Neural progenitor cell (in vitro differentiated cells): Measurements from ENCODE around the gene MPV17L. TPM values are rescaled to one million over a fixed set of nuclear protein-coding genes. Genes with fewer than 3 reads are reported as not detected.

Experiments
- DNase-seq: peaks from one replicate; pipeline ENCODE4 v3.0.0-alpha.2; 2016; ENCODE audit warnings: low spot score
- H2AFZ ChIP-seq: fragments of 200-600 bp; sonication (generic); replicated peaks from 2 replicates; pipeline ENCODE4 v1.6.1; 2016; ENCODE audit warnings: antibody characterized with exemption
- H3F3A ChIP-seq: fragments of 200-600 bp; sonication (generic); 2 replicates; pipeline ENCODE4 v1.6.1; 2016; ENCODE audit warnings: antibody characterized with exemption, low read depth
- H3K27ac ChIP-seq: fragments of 200-600 bp; sonication (generic); 2 replicates; pipeline ENCODE4 v1.5.1; 2016; ENCODE audit warnings: mild to moderate bottlenecking
- H3K27me3 ChIP-seq: fragments of 200-600 bp; sonication (generic); 2 replicates; pipeline ENCODE4 v1.6.1; 2016; ENCODE audit warnings: mild to moderate bottlenecking, moderate library complexity
- H3K36me3 ChIP-seq: fragments of 200-600 bp; sonication (generic); 2 replicates; pipeline ENCODE4 v1.5.1; 2016
- H3K4me1 ChIP-seq: fragments of 200-600 bp; sonication (generic); 2 replicates; pipeline ENCODE4 v1.6.1; 2016; ENCODE audit warnings: mixed run types
- H3K4me2 ChIP-seq: fragments of 200-600 bp; sonication (generic); 2 replicates; pipeline ENCODE4 v1.6.1; 2016
- H3K4me3 ChIP-seq: fragments of 200-600 bp; sonication (generic); 2 replicates; pipeline ENCODE4 v1.5.1; 2016
- H3K79me2 ChIP-seq: fragments of 200-600 bp; sonication (generic); 2 replicates; pipeline ENCODE4 v1.6.1; 2016; ENCODE audit warnings: low read depth
- H3K9ac ChIP-seq: fragments of 200-600 bp; sonication (generic); 2 replicates; pipeline ENCODE4 v1.6.1; 2016
- H3K9me3 ChIP-seq: fragments of 200-600 bp; sonication (generic); 2 replicates; pipeline ENCODE4 v1.5.1; 2016; ENCODE audit warnings: low read depth
- H4K20me1 ChIP-seq: fragments of 200-600 bp; sonication (generic); 2 replicates; pipeline ENCODE4 v1.6.1; 2016; ENCODE audit warnings: low read depth
- H3K27ac Mint-ChIP-seq: 3 replicates; pipeline ENCODE4 v1.8.0; 2021; ENCODE audit warnings: mixed read lengths
- H3K27me3 Mint-ChIP-seq: 2 replicates; pipeline ENCODE4 v1.8.0; 2022; ENCODE audit warnings: low read depth, mild to moderate bottlenecking, inconsistent platforms, moderate library complexity, mixed read lengths; ENCODE audit not compliant: insufficient read depth
- H3K36me3 Mint-ChIP-seq: 3 replicates; pipeline ENCODE4 v1.8.0; 2021; ENCODE audit warnings: mixed read lengths
- H3K4me1 Mint-ChIP-seq: 3 replicates; pipeline ENCODE4 v1.8.0; 2021; ENCODE audit warnings: mixed read lengths
- H3K4me3 Mint-ChIP-seq: 3 replicates; pipeline ENCODE4 v1.8.0; 2021; ENCODE audit warnings: mild to moderate bottlenecking, moderate library complexity, mixed read lengths
- H3K9me3 Mint-ChIP-seq: 3 replicates; pipeline ENCODE4 v1.8.0; 2020; ENCODE audit warnings: mixed read lengths
- CTCF ChIP-seq: fragments of 200-600 bp; sonication (generic); IDR thresholded peaks from 2 replicates; pipeline ENCODE4 v1.5.1; 2017; ENCODE audit warnings: antibody characterized with exemption, mild to moderate bottlenecking
- EZH2 ChIP-seq: fragments of 200-600 bp; sonication (generic); IDR thresholded peaks from 2 replicates; pipeline ENCODE4 v1.6.1; 2017; ENCODE audit warnings: antibody characterized with exemption, mild to moderate bottlenecking, moderate library complexity
- EZH2phosphoT487 ChIP-seq: fragments of 200-600 bp; sonication (generic); IDR thresholded peaks from 2 replicates; pipeline ENCODE4 v1.6.1; 2017; ENCODE audit warnings: antibody characterized with exemption
- total RNA-seq: library from RNA; depleted of rRNA; stranded (reverse); fragments of >200 nt; gene quantifications from 2 replicates; pipeline ENCODE4 v1.2.3, GENCODE V29; 2015; ENCODE audit warnings: low replicate concordance

Gene MPV17L
- total RNA-seq, 1 donor from 2014 or later: 0.30 TPM

- Histone ChIP-seq H3K4me1 (no peaks in the 10 kb centered on the region), H3K79me2 (peaks cover 51% of the 10 kb centered on the region), H3K27ac (no peak overlapping the region), H3K9ac (peak overlapping the region; percentile 22), H3K27me3 (peaks cover 15% of the 10 kb centered on the region), H3K9me3 (no peaks in the 10 kb centered on the region), H4K20me1 (peaks cover 35% of the 10 kb centered on the region), H3F3A (peaks cover 17% of the 10 kb centered on the region), H2AFZ (peak overlapping the region; percentile 85), H3K36me3 (no peaks in the 10 kb centered on the region), H3K4me3 (peak overlapping the region; percentile 76), H3K4me2 (peak overlapping the region; percentile 86)
- H3K4me1 Mint-ChIP-seq: peaks cover 15% of the 10 kb centered on the region
- H3K9me3 Mint-ChIP-seq: no peaks in the 10 kb centered on the region
- H3K36me3 Mint-ChIP-seq: no peaks in the 10 kb centered on the region
- peak overlapping the region; percentile 91 for H3K4me3 Mint-ChIP-seq
- H3K27me3 Mint-ChIP-seq: peaks cover 7% of the 10 kb centered on the region
- no peak overlapping the region for H3K27ac Mint-ChIP-seq
- no peak for TF ChIP-seq CTCF
- TF ChIP-seq EZH2phosphoT487: no peak
- DNase-seq: peak; percentile 35
Measured at GRCh38 chr16:15435216-15435864, 39.8 kb downstream of the MPV17L start.

GRCh38 chr16:15439102-15439501 is 43.5 kb downstream of the MPV17L start:
- peaks cover 16% of the 10 kb centered on the region for H3F3A ChIP-seq
- TF ChIP-seq EZH2phosphoT487: no peak
- no peak for TF ChIP-seq EZH2
- TF ChIP-seq CTCF: no peak
- Mint-ChIP-seq H3K4me1 (peaks cover 12% of the 10 kb centered on the region), H3K9me3 (no peaks in the 10 kb centered on the region), H3K36me3 (no peaks in the 10 kb centered on the region), H3K27me3 (peaks cover 7% of the 10 kb centered on the region), H3K27ac (no peak overlapping the region), H3K4me3 (no peak overlapping the region)
- H2AFZ ChIP-seq: no peak overlapping the region
- no peak overlapping the region for H3K4me2 ChIP-seq
- no peaks in the 10 kb centered on the region for H3K36me3 ChIP-seq
- H3K27me3 ChIP-seq: peaks cover 15% of the 10 kb centered on the region
- no peaks in the 10 kb centered on the region for H3K9me3 ChIP-seq
- H3K4me3 ChIP-seq: no peak overlapping the region
- no peaks in the 10 kb centered on the region for H3K4me1 ChIP-seq
- peaks cover 64% of the 10 kb centered on the region for H3K79me2 ChIP-seq
- H3K27ac ChIP-seq: no peak overlapping the region
- no peak overlapping the region for H3K9ac ChIP-seq
- DNase-seq: no peak
- peaks cover 49% of the 10 kb centered on the region for H4K20me1 ChIP-seq

DNA sequence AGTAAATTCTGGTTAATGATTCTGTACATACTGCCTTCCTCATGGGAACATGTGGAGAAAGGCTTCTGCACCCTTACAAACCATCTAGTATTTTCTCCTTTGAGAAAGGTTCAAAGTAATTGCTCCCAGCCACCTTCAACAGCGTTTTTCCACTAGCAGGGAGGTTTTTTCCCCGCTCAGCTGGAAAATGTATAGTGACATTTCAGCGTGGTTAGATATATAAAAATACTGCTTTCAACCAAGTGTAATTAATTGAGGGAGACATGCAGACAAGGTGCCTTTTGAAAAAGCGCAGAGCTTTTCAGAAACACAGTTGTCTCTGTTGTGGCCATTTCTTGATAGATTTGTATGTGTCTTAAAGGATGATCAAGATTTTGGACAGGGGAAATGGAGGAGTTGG is 44.0 kb downstream of the MPV17L start:
- Histone ChIP-seq H2AFZ (no peak overlapping the region), H3K27me3 (peaks cover 15% of the 10 kb centered on the region), H3K27ac (no peak overlapping the region), H3F3A (peaks cover 12% of the 10 kb centered on the region), H3K4me1 (no peaks in the 10 kb centered on the region), H3K4me2 (no peak overlapping the region), H4K20me1 (peaks cover 49% of the 10 kb centered on the region), H3K79me2 (peaks cover 68% of the 10 kb centered on the region), H3K4me3 (no peak overlapping the region), H3K9me3 (no peaks in the 10 kb centered on the region), H3K9ac (no peak overlapping the region), H3K36me3 (no peaks in the 10 kb centered on the region)
- H3K4me1 Mint-ChIP-seq: peaks cover 11% of the 10 kb centered on the region
- H3K27ac Mint-ChIP-seq: no peak overlapping the region
- no peak for DNase-seq
- H3K27me3 Mint-ChIP-seq: peaks cover 7% of the 10 kb centered on the region
- TF ChIP-seq EZH2 (no peak), EZH2phosphoT487 (no peak), CTCF (no peak)
- H3K36me3 Mint-ChIP-seq: no peaks in the 10 kb centered on the region
- H3K9me3 Mint-ChIP-seq: peaks cover 2% of the 10 kb centered on the region
- H3K4me3 Mint-ChIP-seq: no peak overlapping the region
